WTC11 (cell line): ENCODE data around the gene NCKAP5. TPM values are rescaled to one million over a fixed set of nuclear protein-coding genes. Genes with fewer than 3 reads are reported as not detected.

ENCODE experiments used
- ATAC-seq: fragments of 200-7000 bp; cut with Tn5 transposase; 2 replicates; pipeline ENCODE4 v1.10.0; 2021; ENCODE audit warnings: mild to moderate bottlenecking, moderate library complexity
- CTCF ChIA-PET: fragments of 300-600 bp; sonication (Branson Sonifier 250); formaldehyde crosslinking; loops from one replicate; lab custom pipeline; 2021; ENCODE audit warnings: antibody characterized with exemption; lab: Charles Lee
- POLR2A ChIA-PET: fragments of 350-600 bp; sonication (Branson Sonifier 250); formaldehyde crosslinking; loops from one replicate; lab custom pipeline; 2021; ENCODE audit warnings: antibody characterized with exemption; lab: Charles Lee
- DNase-seq: peaks from one replicate; pipeline ENCODE4 v3.0.0; 2021; ENCODE audit warnings: low spot score
- H3K27ac Mint-ChIP-seq: 2 replicates; pipeline ENCODE4 v1.8.0; 2021; ENCODE audit warnings: mixed read lengths
- H3K27me3 Mint-ChIP-seq: 2 replicates; pipeline ENCODE4 v1.8.0; 2021; ENCODE audit warnings: low read depth, mild to moderate bottlenecking, moderate library complexity, mixed read lengths
- H3K36me3 Mint-ChIP-seq: 2 replicates; pipeline ENCODE4 v1.8.0; 2021; ENCODE audit warnings: mixed read lengths
- H3K4me1 Mint-ChIP-seq: 2 replicates; pipeline ENCODE4 v1.8.0; 2022; ENCODE audit warnings: mixed read lengths
- H3K4me3 Mint-ChIP-seq: 2 replicates; pipeline ENCODE4 v1.8.0; 2021; ENCODE audit warnings: mild to moderate bottlenecking, moderate library complexity, mixed read lengths
- H3K9me3 Mint-ChIP-seq: 2 replicates; pipeline ENCODE4 v1.8.0; 2021; ENCODE audit warnings: mixed read lengths
- AR ChIP-seq: fragments of 250-450 bp; sonication (Bioruptor Pico); IDR thresholded peaks from 2 replicates; pipeline ENCODE4 v1.9.0; 2021; ENCODE audit warnings: mild to moderate bottlenecking
- ELF4 ChIP-seq: sonication (generic); formaldehyde crosslinking; IDR thresholded peaks from 2 replicates; pipeline ENCODE4 v1.8.1; 2022; ENCODE audit warnings: low read depth, mild to moderate bottlenecking, moderate library complexity, missing genetic modification reagents
- ERG ChIP-seq: fragments of 250-450 bp; sonication (Bioruptor Pico); IDR thresholded peaks from 2 replicates; pipeline ENCODE4 v1.8.0; 2021; ENCODE audit warnings: mild to moderate bottlenecking
- KAT7 ChIP-seq: sonication (generic); formaldehyde crosslinking; IDR thresholded peaks from 2 replicates; pipeline ENCODE4 v1.8.1; 2023; ENCODE audit warnings: missing genetic modification reagents, mild to moderate bottlenecking, borderline replicate concordance
- MAX ChIP-seq: sonication (generic); formaldehyde crosslinking; IDR thresholded peaks from 2 replicates; pipeline ENCODE4 v1.8.0; 2022; ENCODE audit warnings: mild to moderate bottlenecking, missing genetic modification reagents
- NFE2L1 ChIP-seq: sonication (generic); formaldehyde crosslinking; IDR thresholded peaks from 2 replicates; pipeline ENCODE4 v1.8.1; 2023; ENCODE audit warnings: missing genetic modification reagents
- NR1H2 ChIP-seq: sonication (generic); formaldehyde crosslinking; IDR thresholded peaks from 2 replicates; pipeline ENCODE4 v1.9.0; 2021; ENCODE audit warnings: mild to moderate bottlenecking, moderate library complexity, missing genetic modification reagents
- NR2C2 ChIP-seq: sonication (generic); formaldehyde crosslinking; IDR thresholded peaks from 2 replicates; pipeline ENCODE4 v1.8.0; 2022; ENCODE audit warnings: mild to moderate bottlenecking, missing genetic modification reagents
- SOX15 ChIP-seq: fragments of 250-450 bp; sonication (Bioruptor Pico); IDR thresholded peaks from 2 replicates; pipeline ENCODE4 v1.9.0; 2021; ENCODE audit warnings: mild to moderate bottlenecking
- SP1 ChIP-seq: sonication (generic); formaldehyde crosslinking; conservative IDR thresholded peaks from 2 replicates; pipeline ENCODE4 v1.8.1; 2022; ENCODE audit warnings: missing genetic modification reagents
- USF1 ChIP-seq: sonication (generic); formaldehyde crosslinking; IDR thresholded peaks from 2 replicates; pipeline ENCODE4 v1.8.0; 2022; ENCODE audit warnings: mild to moderate bottlenecking, missing genetic modification reagents
- ZBTB21 ChIP-seq: sonication (generic); formaldehyde crosslinking; IDR thresholded peaks from 2 replicates; pipeline ENCODE4 v1.8.1; 2023; ENCODE audit warnings: mild to moderate bottlenecking, missing genetic modification reagents, borderline replicate concordance
- ZBTB43 ChIP-seq: sonication (generic); formaldehyde crosslinking; IDR thresholded peaks from 2 replicates; pipeline ENCODE4 v1.8.1; 2023; ENCODE audit warnings: mild to moderate bottlenecking, missing genetic modification reagents
- ZNF281 ChIP-seq: sonication (generic); formaldehyde crosslinking; IDR thresholded peaks from 2 replicates; pipeline ENCODE4 v1.8.0; 2023; ENCODE audit warnings: mild to moderate bottlenecking, missing genetic modification reagents
- ZNF512 ChIP-seq: sonication (generic); formaldehyde crosslinking; IDR thresholded peaks from 2 replicates; pipeline ENCODE4 v1.8.1; 2022; ENCODE audit warnings: missing genetic modification reagents, borderline replicate concordance
- ZNF532 ChIP-seq: fragments of 250-450 bp; sonication (Bioruptor Pico); IDR thresholded peaks from 2 replicates; pipeline ENCODE4 v1.9.0; 2021; ENCODE audit warnings: mild to moderate bottlenecking, borderline replicate concordance
- total RNA-seq: library from RNA; stranded (reverse); gene quantifications from 3 replicates; pipeline ENCODE4 v1.2.3, GENCODE V29; 2021

The NCKAP5 gene
- total RNA-seq, 1 experiment from 2014 or later, result 0.55 TPM

GRCh38 chr2:133414486-133415209 lies 153.6 kb downstream of the NCKAP5 start:
- Mint-ChIP-seq H3K4me1 (peaks cover 25% of the 10 kb centered on the region), H3K4me3 (no peak overlapping the region), H3K36me3 (no peaks in the 10 kb centered on the region), H3K27me3 (peaks cover 39% of the 10 kb centered on the region), H3K9me3 (no peaks in the 10 kb centered on the region), H3K27ac (no peak overlapping the region)
- no peak for ATAC-seq
- ChIA-PET CTCF (interaction anchor here (1.7 kb wide), 1 partner anchor 105 kb away, joined by 4 read pairs; no protein-coding TSS in a partner anchor), POLR2A (no interaction called here)
- DNase-seq, result no peak
- no peak for TF ChIP-seq SP1 (CRISPR knock-in tag)
- TF ChIP-seq ERG (CRISPR knock-in tag), result no peak
- TF ChIP-seq ZNF512 (CRISPR knock-in tag), result no peak
- TF ChIP-seq ZBTB21, result no peak
- TF ChIP-seq ZNF281 (CRISPR knock-in tag), result no peak
- TF ChIP-seq MAX (CRISPR knock-in tag), result no peak
- TF ChIP-seq NR1H2 (CRISPR knock-in tag), result no peak
- TF ChIP-seq AR (CRISPR knock-in tag), result no peak
- no peak for TF ChIP-seq NR2C2 (CRISPR knock-in tag)
- no peak for TF ChIP-seq SOX15 (CRISPR knock-in tag)
- TF ChIP-seq ZBTB43 (CRISPR knock-in tag), result no peak
- TF ChIP-seq ELF4 (CRISPR knock-in tag), result no peak
- TF ChIP-seq ZNF532 (CRISPR knock-in tag), result no peak
- TF ChIP-seq USF1 (CRISPR knock-in tag), result no peak
- TF ChIP-seq KAT7 (CRISPR knock-in tag), result no peak
- TF ChIP-seq NFE2L1, result no peak
